Stimulated activated CD4-positive, alpha-beta T cell treated with anti-CD3 and anti-CD28 coated beads, Interleukin-1b, Interleukin-23, amount 100 ng/mL, for 48 hours (primary cell): Measurements from ENCODE around the gene MYOC.
"Not testable (repeated sequence)": the region's sequence is repeated elsewhere in the genome, so short reads cannot be mapped to it uniquely, and the experiment has no call there.

Source experiments
- DNase-seq: peaks from one replicate; pipeline ENCODE4 v3.0.0-alpha.2; 2020

MYOC gene

DNA sequence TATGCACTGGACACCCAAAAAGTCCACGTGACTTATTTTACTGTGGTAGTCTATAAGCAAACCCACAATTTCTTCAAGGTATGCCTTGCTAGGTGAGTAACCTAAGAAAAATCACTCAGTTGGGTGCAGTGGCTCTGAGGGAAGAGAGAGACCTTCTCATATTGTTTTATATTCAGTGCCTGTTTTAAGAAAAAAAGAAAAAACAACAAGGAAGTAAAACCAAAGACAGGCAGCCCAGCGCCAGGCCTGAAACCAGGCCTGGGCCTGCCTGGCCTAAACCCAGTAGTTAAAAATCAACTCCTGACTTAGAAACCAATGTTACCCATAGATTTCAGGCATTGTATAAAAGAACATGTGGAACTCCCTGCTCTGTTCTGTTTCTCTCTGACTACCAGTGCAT, 52.2 kb downstream of the MYOC start:
- DNase-seq, result not testable (repeated sequence)

DNA sequence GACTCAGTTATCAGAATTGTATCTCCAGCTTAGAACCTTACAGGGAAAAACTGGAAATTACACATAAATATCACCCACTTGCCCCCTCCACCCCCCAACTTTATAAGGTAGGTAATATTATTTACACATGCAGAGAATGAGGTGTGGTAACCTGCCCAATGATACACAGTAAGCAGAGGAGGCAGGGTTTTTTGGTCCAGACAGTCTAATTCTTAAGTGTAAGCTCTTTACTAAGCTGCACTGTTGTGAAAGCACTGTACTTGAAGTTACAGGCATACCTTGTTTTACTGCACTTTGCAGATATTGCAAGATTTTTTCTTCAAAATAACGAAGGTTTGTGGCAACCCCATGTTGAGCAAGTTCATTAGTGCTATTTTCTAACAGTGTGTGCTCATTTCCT, 55.3 kb downstream of the MYOC start:
- no peak for DNase-seq

DNA sequence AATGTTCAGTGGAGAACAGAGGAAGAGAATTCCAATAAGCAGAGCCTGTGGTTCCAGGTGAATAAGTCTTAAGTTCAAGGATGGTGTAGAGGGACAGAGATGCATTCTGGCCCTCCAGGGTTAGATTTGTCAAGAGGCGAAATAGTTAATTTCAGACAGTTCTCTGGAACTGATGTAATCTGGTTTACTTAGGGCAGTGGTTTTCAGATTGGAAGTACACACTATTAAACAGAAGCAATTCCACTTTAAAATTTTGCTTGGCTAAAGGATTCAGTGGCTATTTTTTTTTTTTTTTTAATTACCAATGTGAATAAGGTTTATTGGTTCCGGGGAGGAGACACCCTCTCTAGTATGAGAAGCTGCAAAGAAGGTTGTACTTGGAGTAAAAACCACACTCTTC, 55.8 kb downstream of the MYOC start:
- no peak for DNase-seq

DNA sequence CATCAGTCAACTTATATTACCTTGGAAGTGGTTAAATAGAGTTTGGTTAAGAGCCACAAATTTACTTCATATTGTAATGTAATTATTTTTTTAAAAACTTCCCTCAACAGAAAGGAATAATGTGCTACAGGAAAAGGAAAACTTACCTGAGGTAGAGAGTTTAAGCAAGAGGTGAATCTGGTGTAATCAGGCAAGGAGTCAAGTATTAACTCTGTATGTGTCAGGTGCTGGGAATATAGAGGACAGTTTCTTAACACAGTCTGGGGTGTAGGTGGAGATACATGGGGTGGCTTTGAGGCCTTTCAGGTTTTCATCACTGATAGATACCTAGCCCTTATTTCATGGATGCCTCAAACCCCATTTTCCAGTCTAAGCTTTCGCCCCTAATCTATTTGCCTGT, 56.4 kb downstream of the MYOC start:
- no peak for DNase-seq

DNA sequence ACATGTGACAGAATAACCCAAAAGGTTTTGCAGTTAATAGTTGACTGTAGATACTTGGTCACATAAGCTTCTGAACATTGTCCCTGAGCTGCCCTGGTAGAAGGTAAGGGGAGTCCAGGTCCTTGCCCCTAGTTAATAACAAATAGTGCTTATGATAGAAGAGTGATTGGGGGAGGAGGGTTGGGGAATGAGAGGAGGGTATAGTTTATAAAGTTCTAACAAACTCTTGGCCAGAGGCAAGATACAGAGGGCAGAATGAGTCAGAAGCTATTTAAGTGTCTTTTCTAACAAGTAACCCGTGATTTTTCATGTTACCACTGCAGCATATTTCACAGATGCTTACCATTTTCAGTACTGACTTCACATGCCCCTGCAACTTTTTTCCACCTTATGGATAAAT, 57.2 kb downstream of the MYOC start:
- DNase-seq, result no peak

DNA sequence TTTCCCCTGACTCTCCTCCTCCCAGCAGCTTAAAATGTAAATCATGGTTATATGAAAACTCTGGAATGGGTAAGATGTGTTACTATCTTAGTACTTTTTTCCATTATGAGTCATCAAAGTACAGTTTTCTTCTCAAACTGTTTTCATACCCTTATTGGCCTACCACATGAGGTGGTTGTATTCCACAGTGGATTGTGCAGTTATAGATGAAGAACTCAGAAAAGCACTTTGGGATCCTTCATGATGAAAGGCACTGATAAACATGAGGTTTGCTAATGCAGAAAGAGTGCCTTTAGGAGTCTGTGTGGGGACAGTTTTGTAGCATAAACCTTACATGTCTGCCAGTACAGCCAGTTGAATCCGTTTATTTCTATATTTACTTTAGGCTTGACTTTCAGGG, 62.5 kb downstream of the MYOC start:
- no peak for DNase-seq

DNA sequence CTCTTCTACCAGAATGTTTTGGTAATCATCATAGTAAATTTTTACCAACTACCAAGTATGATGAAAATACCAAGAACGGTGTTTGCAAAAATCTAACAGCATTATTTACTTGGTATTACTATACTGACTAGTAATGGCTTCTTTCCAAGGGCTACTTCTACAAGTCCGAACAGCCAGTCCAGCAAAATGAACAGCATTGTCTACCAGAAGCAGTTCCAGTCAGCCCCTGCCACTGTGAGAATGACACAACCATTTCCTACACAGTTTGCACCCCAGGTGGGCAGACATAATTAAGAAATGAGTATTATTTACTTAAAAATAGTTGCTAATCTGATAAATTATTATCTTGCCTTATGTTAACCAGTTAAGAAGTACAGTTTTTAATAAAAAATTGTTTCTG, 64.3 kb downstream of the MYOC start:
- DNase-seq, result no peak

DNA sequence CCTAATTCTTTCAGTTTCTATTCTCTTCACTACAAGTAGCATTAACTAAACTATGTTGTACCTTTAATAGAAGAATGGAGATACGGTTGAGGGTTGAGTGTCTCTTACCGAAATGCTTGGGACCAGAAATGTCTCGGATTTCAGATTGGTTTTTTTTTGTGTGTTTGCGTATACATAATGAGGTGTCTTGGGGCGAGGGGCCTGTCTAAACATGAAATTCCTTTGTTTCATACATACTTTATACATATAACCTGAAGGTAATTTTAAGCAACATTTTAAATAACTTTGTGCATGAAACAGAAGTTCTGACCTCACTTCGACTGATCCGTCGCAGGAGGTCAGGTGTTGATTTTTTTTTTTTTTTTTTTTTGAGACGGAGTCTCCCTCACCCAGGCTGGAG, 66.8 kb downstream of the MYOC start:
- DNase-seq, result no peak
